Measurements from ENCODE around the gene CDH4. TPM values are rescaled to one million over a fixed set of nuclear protein-coding genes. Genes with fewer than 3 reads are reported as not detected.

Gene CDH4
- total and polyA plus RNA-seq, 2 donors (not counting 3 experiments of a cell fraction or from before 2014, with no cell fraction given): 0.17 to 0.51 TPM

DNA sequence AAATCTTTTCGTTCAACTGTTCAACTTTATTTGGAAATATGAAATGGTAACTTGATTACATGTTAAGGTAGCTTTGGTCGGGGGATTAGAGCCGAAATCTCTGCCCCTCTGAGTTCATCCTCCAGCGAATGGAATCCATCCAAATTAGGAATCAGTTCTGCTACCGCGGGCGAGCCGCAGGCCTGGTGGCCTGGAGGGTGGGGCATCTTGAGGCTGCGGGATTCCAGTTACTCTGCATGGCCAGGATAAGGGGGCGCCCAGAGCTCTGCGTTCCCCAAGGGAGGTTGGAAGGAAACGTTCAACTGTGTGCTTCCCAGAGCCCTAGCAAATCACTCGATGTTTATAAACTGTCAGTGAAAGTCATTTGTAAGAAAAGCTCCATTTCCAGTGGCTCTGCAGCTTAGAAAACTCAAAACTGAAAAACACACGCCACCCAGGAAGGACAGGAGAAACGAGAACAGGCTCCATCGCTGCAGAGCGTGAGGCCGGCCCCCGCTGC is 551.4 kb downstream of the CDH4 start:
- Histone ChIP-seq H3K36me3 (ENCODE audit: control insufficient read depth in 2 of 2, extremely low read depth in 1 of 2, insufficient read depth in 2 of 2, low read length in 2 of 2) (no peaks in the 10 kb centered on the region), H4K20me1 (replicated peaks; ENCODE audit: control insufficient read depth, extremely low read depth, insufficient read depth, low read length) (no peaks in the 10 kb centered on the region), H3K9me1 (replicated peaks; ENCODE audit: control insufficient read depth, extremely low read depth, insufficient read depth, low read length) (no peaks in the 10 kb centered on the region), H3K4me2 (ENCODE audit: insufficient read depth, low read length) (no peak overlapping the region), H3K4me1 (ENCODE audit: control insufficient read depth, extremely low read depth, insufficient read depth, low read length) (no peaks in the 10 kb centered on the region), H3K9me3 (replicated peaks; ENCODE audit: control insufficient read depth, insufficient read depth, low read length) (no peaks in the 10 kb centered on the region), H3K4me3 (replicated peaks in 1 of 3; ENCODE audit: insufficient read depth in 1 of 3, low read depth in 1 of 3, low read length in 3 of 3) (no peak overlapping the region), H3K27ac (ENCODE audit: insufficient read depth, low read depth, low read length) (no peak overlapping the region), H3K9ac (replicated peaks; ENCODE audit: extremely low read depth, insufficient read depth, low read length) (no peak overlapping the region), H3K27me3 (ENCODE audit: control insufficient read depth in 2 of 2, insufficient read depth in 2 of 2, low read length in 2 of 2) (no peaks in the 10 kb centered on the region), H2AFZ (ENCODE audit: low read depth, low read length) (no peak overlapping the region), H3K79me2 (ENCODE audit: control insufficient read depth, insufficient read depth, low read length) (no peaks in the 10 kb centered on the region)
- no TSS peak for BruUV-seq (replicated peaks)
- intact Hi-C loops (cut with micrococcal nuclease): no loop called here
- dilution Hi-C loops (cut with MboI; ENCODE audit: extremely low pct_ligation_motif_present, low sequenced_read_pairs): no loop called here
- CTCF ChIA-PET: no interaction called here
- DNase-seq (ENCODE audit: low read depth, low spot score): no peak
- FAIRE-seq: no peak
- POLR2A ChIA-PET: no interaction called here
- TF ChIP-seq EZH2 (IDR thresholded peaks at IDR 0.05; ENCODE audit: borderline replicate concordance, low read depth, low read length, severe bottlenecking): no peak
- no peak for TF ChIP-seq GATA2 (IDR thresholded peaks at IDR 0.05; ENCODE audit: insufficient read depth, insufficient read length, low read depth, low read length)
- TF ChIP-seq, protein P1, sequence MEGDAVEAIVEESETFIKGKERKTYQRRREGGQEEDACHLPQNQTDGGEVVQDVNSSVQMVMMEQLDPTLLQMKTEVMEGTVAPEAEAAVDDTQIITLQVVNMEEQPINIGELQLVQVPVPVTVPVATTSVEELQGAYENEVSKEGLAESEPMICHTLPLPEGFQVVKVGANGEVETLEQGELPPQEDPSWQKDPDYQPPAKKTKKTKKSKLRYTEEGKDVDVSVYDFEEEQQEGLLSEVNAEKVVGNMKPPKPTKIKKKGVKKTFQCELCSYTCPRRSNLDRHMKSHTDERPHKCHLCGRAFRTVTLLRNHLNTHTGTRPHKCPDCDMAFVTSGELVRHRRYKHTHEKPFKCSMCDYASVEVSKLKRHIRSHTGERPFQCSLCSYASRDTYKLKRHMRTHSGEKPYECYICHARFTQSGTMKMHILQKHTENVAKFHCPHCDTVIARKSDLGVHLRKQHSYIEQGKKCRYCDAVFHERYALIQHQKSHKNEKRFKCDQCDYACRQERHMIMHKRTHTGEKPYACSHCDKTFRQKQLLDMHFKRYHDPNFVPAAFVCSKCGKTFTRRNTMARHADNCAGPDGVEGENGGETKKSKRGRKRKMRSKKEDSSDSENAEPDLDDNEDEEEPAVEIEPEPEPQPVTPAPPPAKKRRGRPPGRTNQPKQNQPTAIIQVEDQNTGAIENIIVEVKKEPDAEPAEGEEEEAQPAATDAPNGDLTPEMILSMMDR (IDR thresholded peaks at IDR 0.05; ENCODE audit: extremely low read depth in 1 of 2, insufficient read depth in 1 of 2, low read depth in 1 of 2, low read length in 2 of 2): no peak
- no peak for TF ChIP-seq POLR2AphosphoS5 (IDR thresholded peaks at IDR 0.05; ENCODE audit: insufficient read depth, low read depth, low read length)
- no peak for TF ChIP-seq FOS (IDR thresholded peaks at IDR 0.05; ENCODE audit: borderline replicate concordance, insufficient read depth, low read length)
- TF ChIP-seq, protein P2, sequence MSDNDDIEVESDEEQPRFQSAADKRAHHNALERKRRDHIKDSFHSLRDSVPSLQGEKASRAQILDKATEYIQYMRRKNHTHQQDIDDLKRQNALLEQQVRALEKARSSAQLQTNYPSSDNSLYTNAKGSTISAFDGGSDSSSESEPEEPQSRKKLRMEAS (IDR thresholded peaks at IDR 0.05; ENCODE audit: insufficient read depth, insufficient read length): no peak

All from endothelial cell of umbilical vein (primary cell).